Liver (tissue), 9 donors: ENCODE data around the gene CD320. TPM values are rescaled to one million over a fixed set of nuclear protein-coding genes. Genes with fewer than 3 reads are reported as not detected.

Experiments
- DNase-seq: peaks from one replicate; pipeline ENCODE4 v3.0.0-alpha.2; 2017; ENCODE audit warnings: low spot score
- H3K27ac ChIP-seq, 2 donors: one replicate each; pipeline ENCODE4 v1.7.0; 2013; ENCODE audit warnings: inconsistent platforms in 2 of 2, low read length in 2 of 2, control low read depth in 1 of 2, low read depth in 1 of 2, mild to moderate bottlenecking in 1 of 2
- H3K27me3 ChIP-seq, 4 donors: one replicate each; pipeline versions ENCODE4 v1.6.1 to v1.7.0; 2013; ENCODE audit warnings: low read length in 3 of 4, inconsistent platforms in 1 of 4, mild to moderate bottlenecking in 1 of 4, moderate library complexity in 1 of 4; ENCODE audit not compliant: control insufficient read depth in 4 of 4, insufficient read depth in 4 of 4
- H3K36me3 ChIP-seq, 4 donors: one replicate each; pipeline versions ENCODE4 v1.6.1 to v1.7.0; 2013; ENCODE audit warnings: low read length in 3 of 4, mild to moderate bottlenecking in 3 of 4, low read depth in 1 of 4, moderate library complexity in 1 of 4; ENCODE audit not compliant: control insufficient read depth in 4 of 4, insufficient read depth in 3 of 4
- H3K4me1 ChIP-seq, 4 donors: one replicate each; pipeline versions ENCODE4 v1.6.1 to v1.7.0; 2013; ENCODE audit warnings: low read length in 3 of 4, mild to moderate bottlenecking in 3 of 4, moderate library complexity in 1 of 4; ENCODE audit not compliant: control insufficient read depth in 4 of 4, insufficient read depth in 4 of 4
- H3K4me3 ChIP-seq, 3 donors: one replicate each; pipeline versions ENCODE4 v1.6.1 to v1.7.0; 2013; ENCODE audit warnings: low read length in 3 of 3, control low read depth in 1 of 3, low read depth in 1 of 3, mild to moderate bottlenecking in 1 of 3
- H3K9ac ChIP-seq, 2 donors: one replicate each; pipeline ENCODE4 v1.7.0; 2013; ENCODE audit warnings: low read length in 2 of 2, mild to moderate bottlenecking in 2 of 2, moderate library complexity in 2 of 2, control low read depth in 1 of 2, low read depth in 1 of 2
- H3K9me3 ChIP-seq, 4 donors: one replicate each; pipeline versions ENCODE4 v1.6.1 to v1.7.0; 2013; ENCODE audit warnings: low read length in 3 of 4; ENCODE audit not compliant: control insufficient read depth in 4 of 4
- EGR1 ChIP-seq, 2 donors: IDR thresholded peaks; 2 replicates each; pipeline ENCODE4 v1.6.1; 2016 to 2018; ENCODE audit warnings: antibody characterized with exemption in 2 of 2, low read depth in 2 of 2
- FOXA1 ChIP-seq: IDR thresholded peaks from 2 replicates; pipeline ENCODE4 v1.6.1; 2016; ENCODE audit warnings: antibody characterized with exemption
- FOXA2 ChIP-seq: IDR thresholded peaks from 2 replicates; pipeline ENCODE4 v1.6.1; 2016; ENCODE audit warnings: antibody characterized with exemption
- GABPA ChIP-seq, 2 donors: IDR thresholded peaks in 1 of 2; conservative IDR thresholded peaks in 1 of 2; 2 replicates each; pipeline ENCODE4 v1.6.1; 2016; ENCODE audit warnings: antibody characterized with exemption in 2 of 2, mild to moderate bottlenecking in 1 of 2, moderate library complexity in 1 of 2
- HNF4A ChIP-seq, 2 donors: conservative IDR thresholded peaks; 2 replicates each; pipeline ENCODE4 v1.6.1; 2016; ENCODE audit warnings: antibody characterized with exemption in 2 of 2, mild to moderate bottlenecking in 2 of 2
- JUND ChIP-seq, 2 donors: IDR thresholded peaks; 2 replicates each; pipeline ENCODE4 v1.6.1; 2016; ENCODE audit warnings: antibody characterized with exemption in 2 of 2
- NR2F2 ChIP-seq: IDR thresholded peaks from 2 replicates; pipeline ENCODE4 v1.6.1; 2016; ENCODE audit warnings: antibody characterized with exemption
- RAD21 ChIP-seq, 2 donors: IDR thresholded peaks; 2 replicates each; pipeline ENCODE4 v1.6.1; 2016; ENCODE audit warnings: antibody characterized with exemption in 2 of 2, mild to moderate bottlenecking in 2 of 2
- SP1 ChIP-seq: IDR thresholded peaks from 2 replicates; pipeline ENCODE4 v1.6.1; 2018; ENCODE audit warnings: antibody characterized with exemption, mild to moderate bottlenecking
- TAF1 ChIP-seq: conservative IDR thresholded peaks from 2 replicates; pipeline ENCODE4 v1.6.1; 2016; ENCODE audit warnings: antibody characterized with exemption, mild to moderate bottlenecking
- YY1 ChIP-seq: IDR thresholded peaks from 2 replicates; pipeline ENCODE4 v1.6.1; 2016; ENCODE audit warnings: antibody characterized with exemption, mild to moderate bottlenecking
- WGBS: extraction: QIAGEN DNeasy Blood & Tissue Kit; methylation state at CpG from one replicate; pipeline ENCODE4 v1.1.7; 2013; 5-methylcytosine and 5-hydroxymethylcytosine counted together
- polyA plus RNA-seq, 2 donors: library from polyadenylated mRNA; stranded (reverse) in 1 of 2; unstranded in 1 of 2; fragments of 200-250 nt in 1 of 2; fragments of >200 nt in 1 of 2; fragmentation: Nextera tagmentation in 1 of 2; extraction: Ambion mirVana in 1 of 2; gene quantifications; one replicate each; pipeline versions ENCODE4 v1.2.1 to v1.2.3, GENCODE V29; 2013 to 2015
- total RNA-seq, 2 donors: library from RNA; depleted of rRNA; stranded (reverse); fragments of >200 nt; gene quantifications; one replicate each; pipeline ENCODE4 v1.2.3, GENCODE V29; 2014
- TF ChIP-seq, protein P1 (sequence below): IDR thresholded peaks from 2 replicates; pipeline ENCODE4 v1.6.1; 2016; ENCODE audit warnings: antibody characterized with exemption, mild to moderate bottlenecking
- TF ChIP-seq, protein P2 (sequence below): IDR thresholded peaks from 2 replicates; pipeline ENCODE4 v1.6.1; 2016; ENCODE audit warnings: antibody characterized with exemption
- TF ChIP-seq, protein P3 (sequence below): IDR thresholded peaks from 2 replicates; pipeline ENCODE4 v1.6.1; 2016; ENCODE audit warnings: antibody characterized with exemption
- TF ChIP-seq, protein P4 (sequence below): IDR thresholded peaks from 2 replicates; pipeline ENCODE4 v1.6.1; 2016; ENCODE audit warnings: antibody characterized with exemption
- TF ChIP-seq, protein P5 (sequence below): fragments of 150-350 bp; IDR thresholded peaks from 2 replicates; pipeline ENCODE4 v1.5.1; 2017; ENCODE audit warnings: improper control_type of control experiment, low read depth, low read length; ENCODE audit not compliant: missing input control
- donor health status: healthy.
- donor health status: healthy.
- donor health status: healthy.
- donor health status: healthy.
- donor health status: healthy.

The CD320 gene
- total and polyA plus RNA-seq, 4 donors = 6.7 to 18.0 (median 12.6) TPM

DNA sequence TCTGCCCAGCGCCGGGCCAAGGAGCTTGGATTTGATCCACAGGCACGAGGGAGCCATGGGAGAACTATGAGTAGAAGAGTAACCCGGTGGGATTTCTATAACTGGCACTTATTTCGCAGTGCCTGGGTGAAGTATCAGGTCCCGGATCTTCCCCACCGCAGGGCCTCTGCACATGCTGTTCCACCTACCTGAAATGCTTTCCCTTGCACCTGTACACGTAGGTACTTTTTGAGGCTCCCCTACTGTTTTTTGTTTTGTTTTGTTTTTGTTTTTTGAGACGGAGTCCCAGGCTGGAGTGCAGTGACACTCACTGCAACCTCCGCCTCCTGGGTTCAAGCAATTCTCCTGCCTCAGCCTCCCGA, 35.3 kb upstream of the CD320 start:
- WGBS = 44% methylated on average over 11 of the region's 11 CpGs
- no peak for DNase-seq
- H3K36me3 ChIP-seq = no peaks in the 10 kb centered on the region
- TF ChIP-seq FOXA1 (no peak), GABPA (IDR thresholded peaks at IDR 0.05 in 1 of 2, conservative IDR thresholded peaks at IDR 0.05 in 1 of 2) (no peak), SP1 (peak; percentile 2), RAD21 (IDR thresholded peaks at IDR 0.05) (no peak), JUND (IDR thresholded peaks at IDR 0.05) (no peak), TAF1 (no peak), EGR1 (IDR thresholded peaks at IDR 0.05; ENCODE audit: low read depth in 2 of 2) (no peak), YY1 (peak; percentile 23)
- TF ChIP-seq, protein P1, sequence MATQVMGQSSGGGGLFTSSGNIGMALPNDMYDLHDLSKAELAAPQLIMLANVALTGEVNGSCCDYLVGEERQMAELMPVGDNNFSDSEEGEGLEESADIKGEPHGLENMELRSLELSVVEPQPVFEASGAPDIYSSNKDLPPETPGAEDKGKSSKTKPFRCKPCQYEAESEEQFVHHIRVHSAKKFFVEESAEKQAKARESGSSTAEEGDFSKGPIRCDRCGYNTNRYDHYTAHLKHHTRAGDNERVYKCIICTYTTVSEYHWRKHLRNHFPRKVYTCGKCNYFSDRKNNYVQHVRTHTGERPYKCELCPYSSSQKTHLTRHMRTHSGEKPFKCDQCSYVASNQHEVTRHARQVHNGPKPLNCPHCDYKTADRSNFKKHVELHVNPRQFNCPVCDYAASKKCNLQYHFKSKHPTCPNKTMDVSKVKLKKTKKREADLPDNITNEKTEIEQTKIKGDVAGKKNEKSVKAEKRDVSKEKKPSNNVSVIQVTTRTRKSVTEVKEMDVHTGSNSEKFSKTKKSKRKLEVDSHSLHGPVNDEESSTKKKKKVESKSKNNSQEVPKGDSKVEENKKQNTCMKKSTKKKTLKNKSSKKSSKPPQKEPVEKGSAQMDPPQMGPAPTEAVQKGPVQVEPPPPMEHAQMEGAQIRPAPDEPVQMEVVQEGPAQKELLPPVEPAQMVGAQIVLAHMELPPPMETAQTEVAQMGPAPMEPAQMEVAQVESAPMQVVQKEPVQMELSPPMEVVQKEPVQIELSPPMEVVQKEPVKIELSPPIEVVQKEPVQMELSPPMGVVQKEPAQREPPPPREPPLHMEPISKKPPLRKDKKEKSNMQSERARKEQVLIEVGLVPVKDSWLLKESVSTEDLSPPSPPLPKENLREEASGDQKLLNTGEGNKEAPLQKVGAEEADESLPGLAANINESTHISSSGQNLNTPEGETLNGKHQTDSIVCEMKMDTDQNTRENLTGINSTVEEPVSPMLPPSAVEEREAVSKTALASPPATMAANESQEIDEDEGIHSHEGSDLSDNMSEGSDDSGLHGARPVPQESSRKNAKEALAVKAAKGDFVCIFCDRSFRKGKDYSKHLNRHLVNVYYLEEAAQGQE = peak; percentile 6
- TF ChIP-seq, protein P2, sequence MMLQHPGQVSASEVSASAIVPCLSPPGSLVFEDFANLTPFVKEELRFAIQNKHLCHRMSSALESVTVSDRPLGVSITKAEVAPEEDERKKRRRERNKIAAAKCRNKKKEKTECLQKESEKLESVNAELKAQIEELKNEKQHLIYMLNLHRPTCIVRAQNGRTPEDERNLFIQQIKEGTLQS = no peak
- TF ChIP-seq, protein P3, sequence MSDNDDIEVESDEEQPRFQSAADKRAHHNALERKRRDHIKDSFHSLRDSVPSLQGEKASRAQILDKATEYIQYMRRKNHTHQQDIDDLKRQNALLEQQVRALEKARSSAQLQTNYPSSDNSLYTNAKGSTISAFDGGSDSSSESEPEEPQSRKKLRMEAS = no peak
- TF ChIP-seq, protein P4, sequence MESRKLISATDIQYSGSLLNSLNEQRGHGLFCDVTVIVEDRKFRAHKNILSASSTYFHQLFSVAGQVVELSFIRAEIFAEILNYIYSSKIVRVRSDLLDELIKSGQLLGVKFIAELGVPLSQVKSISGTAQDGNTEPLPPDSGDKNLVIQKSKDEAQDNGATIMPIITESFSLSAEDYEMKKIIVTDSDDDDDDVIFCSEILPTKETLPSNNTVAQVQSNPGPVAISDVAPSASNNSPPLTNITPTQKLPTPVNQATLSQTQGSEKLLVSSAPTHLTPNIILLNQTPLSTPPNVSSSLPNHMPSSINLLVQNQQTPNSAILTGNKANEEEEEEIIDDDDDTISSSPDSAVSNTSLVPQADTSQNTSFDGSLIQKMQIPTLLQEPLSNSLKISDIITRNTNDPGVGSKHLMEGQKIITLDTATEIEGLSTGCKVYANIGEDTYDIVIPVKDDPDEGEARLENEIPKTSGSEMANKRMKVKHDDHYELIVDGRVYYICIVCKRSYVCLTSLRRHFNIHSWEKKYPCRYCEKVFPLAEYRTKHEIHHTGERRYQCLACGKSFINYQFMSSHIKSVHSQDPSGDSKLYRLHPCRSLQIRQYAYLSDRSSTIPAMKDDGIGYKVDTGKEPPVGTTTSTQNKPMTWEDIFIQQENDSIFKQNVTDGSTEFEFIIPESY = no peak
- TF ChIP-seq, protein P5, sequence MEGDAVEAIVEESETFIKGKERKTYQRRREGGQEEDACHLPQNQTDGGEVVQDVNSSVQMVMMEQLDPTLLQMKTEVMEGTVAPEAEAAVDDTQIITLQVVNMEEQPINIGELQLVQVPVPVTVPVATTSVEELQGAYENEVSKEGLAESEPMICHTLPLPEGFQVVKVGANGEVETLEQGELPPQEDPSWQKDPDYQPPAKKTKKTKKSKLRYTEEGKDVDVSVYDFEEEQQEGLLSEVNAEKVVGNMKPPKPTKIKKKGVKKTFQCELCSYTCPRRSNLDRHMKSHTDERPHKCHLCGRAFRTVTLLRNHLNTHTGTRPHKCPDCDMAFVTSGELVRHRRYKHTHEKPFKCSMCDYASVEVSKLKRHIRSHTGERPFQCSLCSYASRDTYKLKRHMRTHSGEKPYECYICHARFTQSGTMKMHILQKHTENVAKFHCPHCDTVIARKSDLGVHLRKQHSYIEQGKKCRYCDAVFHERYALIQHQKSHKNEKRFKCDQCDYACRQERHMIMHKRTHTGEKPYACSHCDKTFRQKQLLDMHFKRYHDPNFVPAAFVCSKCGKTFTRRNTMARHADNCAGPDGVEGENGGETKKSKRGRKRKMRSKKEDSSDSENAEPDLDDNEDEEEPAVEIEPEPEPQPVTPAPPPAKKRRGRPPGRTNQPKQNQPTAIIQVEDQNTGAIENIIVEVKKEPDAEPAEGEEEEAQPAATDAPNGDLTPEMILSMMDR = no peak
- H3K9me3 ChIP-seq = no peaks in the 10 kb centered on the region
- no peak overlapping the region for H3K27ac ChIP-seq
- no peak overlapping the region for H3K4me3 ChIP-seq
- H3K27me3 ChIP-seq = no peaks in the 10 kb centered on the region
- peaks cover 0 to 14% (median 9%) of the 10 kb centered on the region in 4 donors for H3K4me1 ChIP-seq
- H3K9ac ChIP-seq = no peak overlapping the region

DNA sequence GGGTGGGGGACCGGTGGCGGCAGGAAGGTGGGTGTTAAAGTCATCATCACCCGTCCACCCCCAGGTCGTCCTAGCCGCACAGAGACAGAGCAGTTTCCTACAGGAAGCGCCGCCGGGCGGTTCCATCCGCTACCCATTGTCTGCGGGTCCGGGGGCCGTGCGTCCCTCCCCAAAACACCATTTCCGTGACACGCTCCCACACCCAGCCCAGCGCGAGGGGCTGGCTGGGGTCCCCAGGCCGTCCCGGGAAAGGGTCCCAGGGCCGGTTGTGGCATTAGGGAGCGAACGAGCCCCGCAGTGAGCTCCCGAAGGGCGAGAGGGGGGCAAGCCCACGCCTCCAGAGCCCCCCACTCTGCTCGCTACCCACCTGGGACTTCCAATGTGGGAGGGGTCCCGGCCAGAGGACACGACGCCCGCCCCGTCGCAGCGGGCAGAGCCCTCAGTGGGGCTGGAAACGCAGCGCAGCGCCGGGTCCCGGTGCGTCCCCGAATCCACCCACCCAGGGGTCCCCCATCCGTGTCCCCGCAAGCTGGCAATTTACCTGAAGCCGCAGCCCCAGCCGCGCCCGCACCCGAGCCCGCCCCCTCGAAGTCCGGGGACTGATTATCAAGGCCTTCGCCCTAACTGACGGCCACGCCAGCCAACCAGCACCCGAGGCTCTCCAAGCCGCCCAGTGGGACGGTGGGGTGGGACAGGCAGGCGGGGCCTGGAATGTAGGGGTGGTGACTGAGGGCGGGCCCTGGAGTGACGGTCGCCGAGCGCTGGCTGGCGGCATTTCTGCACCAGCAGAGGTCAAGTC, 34.7 kb upstream of the CD320 start, which contains the start of gene KANK3:
KANK3 (minus strand) TSS at position 579 of the 799 bp plus-strand sequence. CDS start 5,434 bp downstream, outside the sequence.
- no peaks in the 10 kb centered on the region for H3K36me3 ChIP-seq
- H3K4me1 ChIP-seq = peaks cover 0 to 14% (median 9%) of the 10 kb centered on the region in 4 donors
- peak within 1 kb of the TSS; percentile 47 to 66 for H3K9ac ChIP-seq
- H3K9me3 ChIP-seq = no peaks in the 10 kb centered on the region
- peak within 1 kb of the TSS in 2 of 3 donors; percentile 22 to 62 for H3K4me3 ChIP-seq
- DNase-seq = peak; percentile 88
- TF ChIP-seq FOXA2 (no peak), SP1 (peak; percentile 79), HNF4A (conservative IDR thresholded peaks at IDR 0.05) (peak in 1 of 2 donors; percentile 13), RAD21 (IDR thresholded peaks at IDR 0.05) (peak in 1 of 2 donors; percentile 48), NR2F2 (peak; percentile 79)
- TF ChIP-seq, protein P1 = peak; percentile 22
- TF ChIP-seq, protein P3 = no peak
- TF ChIP-seq, protein P5 = peak; percentile 8
- 11% methylated on average over 65 of the region's 65 CpGs for WGBS
- H3K27ac ChIP-seq = peak within 1 kb of the TSS; percentile 56 to 83
- no peaks in the 10 kb centered on the region for H3K27me3 ChIP-seq
